ENCODE results near the gene SLC25A24. TPM values are rescaled to one million over a fixed set of nuclear protein-coding genes. Genes with fewer than 3 reads are reported as not detected.
A peak's percentile ranks its signal among the peaks of the same experiment; 100 is the strongest.

Gene SLC25A24
- total RNA-seq, 6 experiments from 2014 or later: 1.1 to 3.9 (median 2.5) TPM

GRCh38 chr1:108109295-108109973 is 90.7 kb downstream of the SLC25A24 start:
- no peak for ATAC-seq
- no peak overlapping the region for H3K4me3 ChIP-seq
- 57% methylated on average over 6 of the region's 6 CpGs for WGBS (ENCODE audit: insufficient coverage, low coverage, low lambda C conversion rate, missing lambda C conversion rate)
- peaks cover 0 to 3% (median 0%) of the 10 kb centered on the region in 4 donors for H3K9me3 ChIP-seq
- TF ChIP-seq POLR2A (IDR thresholded peaks at IDR 0.05): no peak
- TF ChIP-seq, protein P1, sequence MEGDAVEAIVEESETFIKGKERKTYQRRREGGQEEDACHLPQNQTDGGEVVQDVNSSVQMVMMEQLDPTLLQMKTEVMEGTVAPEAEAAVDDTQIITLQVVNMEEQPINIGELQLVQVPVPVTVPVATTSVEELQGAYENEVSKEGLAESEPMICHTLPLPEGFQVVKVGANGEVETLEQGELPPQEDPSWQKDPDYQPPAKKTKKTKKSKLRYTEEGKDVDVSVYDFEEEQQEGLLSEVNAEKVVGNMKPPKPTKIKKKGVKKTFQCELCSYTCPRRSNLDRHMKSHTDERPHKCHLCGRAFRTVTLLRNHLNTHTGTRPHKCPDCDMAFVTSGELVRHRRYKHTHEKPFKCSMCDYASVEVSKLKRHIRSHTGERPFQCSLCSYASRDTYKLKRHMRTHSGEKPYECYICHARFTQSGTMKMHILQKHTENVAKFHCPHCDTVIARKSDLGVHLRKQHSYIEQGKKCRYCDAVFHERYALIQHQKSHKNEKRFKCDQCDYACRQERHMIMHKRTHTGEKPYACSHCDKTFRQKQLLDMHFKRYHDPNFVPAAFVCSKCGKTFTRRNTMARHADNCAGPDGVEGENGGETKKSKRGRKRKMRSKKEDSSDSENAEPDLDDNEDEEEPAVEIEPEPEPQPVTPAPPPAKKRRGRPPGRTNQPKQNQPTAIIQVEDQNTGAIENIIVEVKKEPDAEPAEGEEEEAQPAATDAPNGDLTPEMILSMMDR (IDR thresholded peaks at IDR 0.05): no peak
- no peaks in the 10 kb centered on the region for H3K36me3 ChIP-seq
- intact Hi-C loops (cut with DNase I): no loop called here
- DNase-seq: no peak
- H3K27ac ChIP-seq: no peak overlapping the region
- H3K27me3 ChIP-seq: no peaks in the 10 kb centered on the region
- H3K4me1 ChIP-seq: no peaks in the 10 kb centered on the region

GRCh38 chr1:108108119-108108518 is 92.0 kb downstream of the SLC25A24 start:
- H3K27ac ChIP-seq: no peak overlapping the region
- DNase-seq (no peak), ATAC-seq (no peak)
- no peak overlapping the region for H3K4me3 ChIP-seq
- no peaks in the 10 kb centered on the region for H3K36me3 ChIP-seq
- peaks cover 0 to 3% (median 0%) of the 10 kb centered on the region in 4 donors for H3K9me3 ChIP-seq
- TF ChIP-seq POLR2A (IDR thresholded peaks at IDR 0.05): no peak
- TF ChIP-seq, protein P1 (IDR thresholded peaks at IDR 0.05): no peak
- intact Hi-C loops (cut with DNase I): no loop called here
- H3K4me1 ChIP-seq: no peaks in the 10 kb centered on the region
- H3K27me3 ChIP-seq: no peaks in the 10 kb centered on the region

DNA sequence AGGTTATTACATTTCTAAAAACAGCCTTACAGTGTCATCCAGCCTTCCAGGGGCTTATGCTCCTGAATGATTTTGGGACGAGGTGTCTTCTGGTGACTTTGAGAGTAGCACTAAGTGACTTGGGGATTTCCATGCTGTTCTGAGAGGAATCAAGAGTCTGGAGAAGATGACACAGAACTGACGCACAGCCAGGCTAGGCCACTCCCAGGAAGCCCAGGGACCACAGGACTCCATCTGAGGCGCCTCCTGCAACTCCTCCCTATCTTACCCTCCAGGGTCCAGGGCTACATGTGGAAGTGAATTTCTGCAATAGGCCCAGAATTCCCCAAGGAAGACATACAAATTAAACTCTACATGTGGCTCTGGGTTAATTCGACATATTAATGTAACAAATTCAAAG is 92.5 kb downstream of the SLC25A24 start:
- no peak for DNase-seq
- no peaks in the 10 kb centered on the region for H3K36me3 ChIP-seq
- H3K4me1 ChIP-seq: no peaks in the 10 kb centered on the region
- no peak overlapping the region for H3K4me3 ChIP-seq
- H3K9me3 ChIP-seq: peaks cover 0 to 3% (median 0%) of the 10 kb centered on the region in 4 donors
- intact Hi-C loops (cut with DNase I): no loop called here
- no peak overlapping the region for H3K27ac ChIP-seq
- 70% methylated on average over 2 of the region's 4 CpGs for WGBS (ENCODE audit: insufficient coverage, low coverage, low lambda C conversion rate, missing lambda C conversion rate)
- no peaks in the 10 kb centered on the region for H3K27me3 ChIP-seq
- TF ChIP-seq, protein P1 (IDR thresholded peaks at IDR 0.05): no peak
- no peak for TF ChIP-seq POLR2A (IDR thresholded peaks at IDR 0.05)
- peak in 2 of 4 donors; percentile 29 to 33 for ATAC-seq

GRCh38 chr1:108106775-108107174 is 93.4 kb downstream of the SLC25A24 start:
- Histone ChIP-seq H3K27me3 (no peaks in the 10 kb centered on the region), H3K4me3 (no peak overlapping the region), H3K4me1 (no peaks in the 10 kb centered on the region), H3K27ac (no peak overlapping the region), H3K36me3 (no peaks in the 10 kb centered on the region), H3K9me3 (peaks cover 0 to 3% (median 0%) of the 10 kb centered on the region in 4 donors)
- WGBS (ENCODE audit: insufficient coverage, low coverage, low lambda C conversion rate, missing lambda C conversion rate): 25% methylated on average over 1 of the region's 1 CpG
- no peak for DNase-seq
- peak in 3 of 4 donors; percentile 16 to 46 (median 33) for ATAC-seq
- TF ChIP-seq POLR2A (IDR thresholded peaks at IDR 0.05): no peak
- intact Hi-C loops (cut with DNase I): no loop called here

- WGBS (ENCODE audit: insufficient coverage, low coverage, low lambda C conversion rate, missing lambda C conversion rate): 90% methylated on average over 1 of the region's 1 CpG
- no peak for DNase-seq
- intact Hi-C loops (cut with DNase I): no loop called here
These were observed 100.0 kb downstream of the SLC25A24 start for GRCh38 chr1:108100148-108100547.

More at GRCh38 chr1:108100148-108100547, 100.0 kb downstream of the SLC25A24 start:
- H3K36me3 ChIP-seq: no peaks in the 10 kb centered on the region
- no peaks in the 10 kb centered on the region for H3K9me3 ChIP-seq
- no peaks in the 10 kb centered on the region for H3K27me3 ChIP-seq
- H3K27ac ChIP-seq: no peak overlapping the region
- TF ChIP-seq POLR2A (IDR thresholded peaks at IDR 0.05): no peak
- TF ChIP-seq, protein P1 (IDR thresholded peaks at IDR 0.05): no peak
- no peak for ATAC-seq
- H3K4me3 ChIP-seq: no peak overlapping the region
- no peaks in the 10 kb centered on the region for H3K4me1 ChIP-seq

All from right lobe of liver (tissue), 6 donors.